HCT116 (cell line): Measurements from ENCODE around the gene DNPEP. TPM values are rescaled to one million over a fixed set of nuclear protein-coding genes. Genes with fewer than 3 reads are reported as not detected.

Source experiments
- ATAC-seq: fragments of 200-7000 bp; cut with Tn5 transposase; 2 replicates; pipeline ENCODE4 v1.9.1; 2020; ENCODE audit warnings: mild to moderate bottlenecking, moderate library complexity
- BruUV-seq: library from RNA; stranded (reverse); fragments of 400-500 nt; replicated peaks from 2 replicates; lab custom pipeline; 2021; lab: Mats Ljungman, UMichigan
- CTCF ChIA-PET: fragments of 300-600 bp; sonication (Branson Sonifier 250); formaldehyde crosslinking; loops from one replicate; lab custom pipeline; 2021; ENCODE audit warnings: antibody characterized with exemption; lab: Charles Lee
- POLR2A ChIA-PET: fragments of 300-600, 350-600 bp; sonication (Branson Sonifier 250); formaldehyde crosslinking; loops from one replicate; lab custom pipeline; 2021; ENCODE audit warnings: antibody characterized with exemption; lab: Charles Lee
- RAD21 ChIA-PET, 2 experiments: fragments of 300-600 bp; sonication (Branson Sonifier 250); formaldehyde crosslinking; loops; one replicate each; lab custom pipeline; 2023; ENCODE audit warnings: low total read pairs in 2 of 2; ENCODE audit not compliant: uncharacterized antibody in 2 of 2, unreplicated experiment in 2 of 2, low non-redundant PET in 1 of 2; lab: Charles Lee
- DNase-seq: peaks from one replicate; pipeline ENCODE4 v3.0.0-alpha.2; 2010; ENCODE audit warnings: low read depth, low spot score
- H2AFZ ChIP-seq: fragments of 200-600 bp; shearing (Covaris generic), sonication (generic); 2 replicates; pipeline ENCODE4 v1.6.1; 2017; ENCODE audit warnings: low read depth, mixed run types, mixed read lengths, antibody characterized with exemption, low read length; ENCODE audit not compliant: poor library complexity, severe bottlenecking
- H3K27ac ChIP-seq: 2 replicates; pipeline ENCODE4 v1.5.1; 2012; ENCODE audit warnings: low read depth, low read length
- H3K27me3 ChIP-seq: fragments of 200-600 bp; sonication (generic); 2 replicates; pipeline ENCODE4 v1.6.1; 2016; ENCODE audit warnings: mixed run types, low read length, mixed read lengths; ENCODE audit not compliant: insufficient read depth
- H3K36me3 ChIP-seq, 2 experiments: fragments of 200-500 bp in 1 of 2; fragments of 200-600 bp in 1 of 2; sonication (Bioruptor generic) in 1 of 2; sonication (generic) in 1 of 2; 2 replicates each; pipeline versions ENCODE4 v1.5.1 to v1.6.1; 2014 to 2016; ENCODE audit warnings: low read length in 2 of 2, inconsistent platforms in 1 of 2, mixed read lengths in 1 of 2, mixed run types in 1 of 2; ENCODE audit not compliant: insufficient read depth in 2 of 2, control insufficient read depth in 1 of 2
- H3K4me1 ChIP-seq, 2 experiments: fragments of 200-600 bp in 1 of 2; sonication (generic) in 1 of 2; 2 replicates each; pipeline versions ENCODE4 v1.5.1 to v1.6.1; 2012 to 2017; ENCODE audit warnings: low read length in 2 of 2, inconsistent platforms in 1 of 2, mild to moderate bottlenecking in 1 of 2, mixed read lengths in 1 of 2, mixed run types in 1 of 2, moderate library complexity in 1 of 2; ENCODE audit not compliant: insufficient read depth in 2 of 2, control insufficient read depth in 1 of 2
- H3K4me2 ChIP-seq: fragments of 200-600 bp; sonication (generic); 2 replicates; pipeline ENCODE4 v1.6.1; 2017; ENCODE audit warnings: mixed run types, low read length, mixed read lengths
- H3K4me3 ChIP-seq, 2 experiments: fragments of 200-600 bp in 1 of 2; sonication (generic) in 1 of 2; replicated peaks in 1 of 2; 2 replicates each; pipeline ENCODE4 v1.5.1; 2011 to 2016; ENCODE audit warnings: low read length in 2 of 2, control low read depth in 1 of 2, low read depth in 1 of 2, mild to moderate bottlenecking in 1 of 2, mixed read lengths in 1 of 2, mixed run types in 1 of 2
- H3K79me2 ChIP-seq: fragments of 200-600 bp; sonication (generic); 2 replicates; pipeline ENCODE4 v1.6.1; 2017; ENCODE audit warnings: mild to moderate bottlenecking, mixed run types, low read length, moderate library complexity, mixed read lengths; ENCODE audit not compliant: insufficient read depth
- H3K9ac ChIP-seq: fragments of 200-600 bp; sonication (generic); 2 replicates; pipeline ENCODE4 v1.6.1; 2016; ENCODE audit warnings: low read length, mixed read lengths
- H3K9me2 ChIP-seq: fragments of 200-600 bp; sonication (generic), shearing (Covaris generic); 2 replicates; pipeline ENCODE4 v1.6.1; 2017; ENCODE audit warnings: mixed run types, mild to moderate bottlenecking, moderate library complexity; ENCODE audit not compliant: insufficient read depth
- H3K9me3 ChIP-seq, 2 experiments: fragments of 200-500 bp in 1 of 2; fragments of 200-600 bp in 1 of 2; sonication (Bioruptor generic) in 1 of 2; sonication (generic) in 1 of 2; 2 replicates each; pipeline ENCODE4 v1.6.1; 2014 to 2017; ENCODE audit warnings: low read length in 2 of 2, mixed read lengths in 2 of 2, inconsistent platforms in 1 of 2, low read depth in 1 of 2, mild to moderate bottlenecking in 1 of 2, mixed run types in 1 of 2, moderate library complexity in 1 of 2; ENCODE audit not compliant: control insufficient read depth in 1 of 2, insufficient read depth in 1 of 2
- H4K20me1 ChIP-seq: fragments of 200-600 bp; sonication (generic), shearing (Covaris generic); 2 replicates; pipeline ENCODE4 v1.6.1; 2017; ENCODE audit warnings: mixed run types, mild to moderate bottlenecking, moderate library complexity; ENCODE audit not compliant: insufficient read depth
- RAD21 ChIP-seq: IDR thresholded peaks from 2 replicates; pipeline ENCODE4 v1.6.1; 2012; ENCODE audit warnings: low read depth, mild to moderate bottlenecking
- YY1 ChIP-seq: IDR thresholded peaks from 2 replicates; pipeline ENCODE4 v1.6.1; 2011; ENCODE audit warnings: low read length, low read depth, moderate library complexity, mild to moderate bottlenecking; ENCODE audit not compliant: insufficient replicate concordance; ENCODE audit errors: extremely low read depth
- ZFX ChIP-seq: fragments of 450-650 bp; IDR thresholded peaks from 2 replicates; pipeline ENCODE4 v1.6.1; 2017
- intact Hi-C: fragments of 100-400 bp; cut with micrococcal nuclease; formaldehyde crosslinking; loops from 2 replicates; pipeline ENCODE4 v1.10.0; 2022
- total RNA-seq: library from RNA; stranded (reverse); gene quantifications from one replicate; pipeline ENCODE4 v1.2.1, GENCODE V29; 2021; ENCODE audit not compliant: unreplicated experiment
- TF ChIP-seq, protein P1 (sequence below), 3 experiments: fragments of 200-600 bp in 1 of 3; sonication (generic) in 1 of 3; IDR thresholded peaks in 2 of 3; conservative IDR thresholded peaks in 1 of 3; 2 replicates each; pipeline ENCODE4 v1.5.1; 2012 to 2017; ENCODE audit warnings: low read depth in 2 of 3, low read length in 2 of 3, antibody characterized with exemption in 1 of 3, borderline replicate concordance in 1 of 3, control low read depth in 1 of 3, mild to moderate bottlenecking in 1 of 3, mixed read lengths in 1 of 3, mixed run types in 1 of 3, moderate library complexity in 1 of 3; ENCODE audit not compliant: insufficient read depth in 1 of 3
- TF ChIP-seq, protein P2 (sequence below): IDR thresholded peaks from 2 replicates; pipeline ENCODE4 v1.6.1; 2012

The DNPEP gene
- total RNA-seq, 1 experiment from 2014 or later: 80.1 TPM

DNA sequence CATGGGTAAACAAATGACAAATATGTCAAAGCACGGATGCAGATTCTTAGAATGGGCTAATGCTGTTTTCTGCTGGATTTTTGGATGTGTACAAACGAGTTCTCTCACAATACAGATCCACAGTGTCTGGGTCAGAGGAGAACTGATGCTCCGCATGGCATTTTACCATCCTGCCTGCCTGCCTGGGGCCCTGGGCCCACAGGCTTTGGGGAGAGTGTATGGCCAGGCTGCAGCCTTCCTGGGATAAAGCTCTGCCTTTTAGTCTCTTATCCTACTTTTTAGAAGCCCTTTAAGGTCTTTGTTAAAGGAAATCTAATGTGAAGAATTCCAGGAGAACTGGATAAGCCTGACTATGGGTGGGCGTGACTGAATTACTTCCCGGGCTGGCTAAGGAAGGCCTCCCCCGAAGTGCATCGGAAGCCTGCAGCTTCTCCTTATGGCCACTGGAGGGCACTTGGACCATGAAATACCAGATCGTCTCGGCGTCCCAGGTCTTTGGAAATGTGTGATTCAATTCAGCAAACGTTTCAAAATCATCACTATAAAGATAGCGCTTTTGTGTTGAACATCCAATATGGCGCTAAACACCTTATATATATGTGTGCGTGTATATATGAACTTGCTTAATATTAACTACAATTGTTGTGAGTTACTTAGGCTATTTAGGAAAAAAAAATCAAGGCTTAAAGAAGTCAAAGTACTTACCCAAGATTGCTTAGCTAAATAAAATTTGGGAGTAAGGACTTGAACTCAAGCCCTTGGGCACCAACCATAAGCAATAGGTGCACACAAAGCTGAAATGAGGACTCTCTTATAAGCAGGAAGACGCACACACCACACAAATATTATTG, 15.2 kb upstream of the DNPEP start:
- CTCF ChIA-PET: interaction anchor here (0.6 to 4.7 kb wide), 15 partner anchors 11 to 129 kb away, joined by 3 to 109 read pairs (median 4); partner anchors contain the start of genes DNPEP and GMPPA
- ATAC-seq (peak; percentile 91), DNase-seq (peak; percentile 79)
- no peaks in the 10 kb centered on the region for H3K36me3 ChIP-seq
- H3K27me3 ChIP-seq: no peaks in the 10 kb centered on the region
- no peaks in the 10 kb centered on the region for H3K79me2 ChIP-seq
- H3K9me3 ChIP-seq: no peaks in the 10 kb centered on the region
- H3K4me3 ChIP-seq: no peak overlapping the region
- TF ChIP-seq YY1 (peak; percentile 52), ZFX (peak; percentile 12; the same call in 1 of the 2 replicates), RAD21 (peak; percentile 98)
- TF ChIP-seq, protein P1, sequence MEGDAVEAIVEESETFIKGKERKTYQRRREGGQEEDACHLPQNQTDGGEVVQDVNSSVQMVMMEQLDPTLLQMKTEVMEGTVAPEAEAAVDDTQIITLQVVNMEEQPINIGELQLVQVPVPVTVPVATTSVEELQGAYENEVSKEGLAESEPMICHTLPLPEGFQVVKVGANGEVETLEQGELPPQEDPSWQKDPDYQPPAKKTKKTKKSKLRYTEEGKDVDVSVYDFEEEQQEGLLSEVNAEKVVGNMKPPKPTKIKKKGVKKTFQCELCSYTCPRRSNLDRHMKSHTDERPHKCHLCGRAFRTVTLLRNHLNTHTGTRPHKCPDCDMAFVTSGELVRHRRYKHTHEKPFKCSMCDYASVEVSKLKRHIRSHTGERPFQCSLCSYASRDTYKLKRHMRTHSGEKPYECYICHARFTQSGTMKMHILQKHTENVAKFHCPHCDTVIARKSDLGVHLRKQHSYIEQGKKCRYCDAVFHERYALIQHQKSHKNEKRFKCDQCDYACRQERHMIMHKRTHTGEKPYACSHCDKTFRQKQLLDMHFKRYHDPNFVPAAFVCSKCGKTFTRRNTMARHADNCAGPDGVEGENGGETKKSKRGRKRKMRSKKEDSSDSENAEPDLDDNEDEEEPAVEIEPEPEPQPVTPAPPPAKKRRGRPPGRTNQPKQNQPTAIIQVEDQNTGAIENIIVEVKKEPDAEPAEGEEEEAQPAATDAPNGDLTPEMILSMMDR (IDR thresholded peaks at IDR 0.05 in 2 of 3, conservative IDR thresholded peaks at IDR 0.05 in 1 of 3; ENCODE audit: borderline replicate concordance in 1 of 3, insufficient read depth in 1 of 3, low read depth in 2 of 3, low read length in 2 of 3): peak; percentile 91 to 98 (median 94)
- TF ChIP-seq, protein P2, sequence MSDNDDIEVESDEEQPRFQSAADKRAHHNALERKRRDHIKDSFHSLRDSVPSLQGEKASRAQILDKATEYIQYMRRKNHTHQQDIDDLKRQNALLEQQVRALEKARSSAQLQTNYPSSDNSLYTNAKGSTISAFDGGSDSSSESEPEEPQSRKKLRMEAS: no peak
- H4K20me1 ChIP-seq: no peaks in the 10 kb centered on the region
- no peak overlapping the region for H3K9ac ChIP-seq
- intact Hi-C loops: loop anchor here (1.0 to 10.0 kb wide), 4 partner anchors 32 to 242 kb away; partner anchors contain the start of gene SPEG
- no peak overlapping the region; the same call in 1 of the 2 replicates for H3K27ac ChIP-seq
- peak overlapping the region; percentile 95 for H2AFZ ChIP-seq
- RAD21 ChIA-PET: interaction anchor here (1.3 to 1.9 kb wide), 3 partner anchors 118 to 127 kb away, joined by 8 to 20 read pairs (median 17); no protein-coding TSS in a partner anchor
- H3K9me2 ChIP-seq: no peaks in the 10 kb centered on the region
- peak overlapping the region; percentile 44 for H3K4me2 ChIP-seq
- no TSS peak for BruUV-seq
- POLR2A ChIA-PET: interaction anchor here (1.0 to 1.6 kb wide), 3 partner anchors 13 to 31 kb away, joined by 3 to 4 read pairs (median 4); partner anchors contain the start of gene DNPEP
- peaks cover 18 to 55% of the 10 kb centered on the region in 2 experiments for H3K4me1 ChIP-seq
